Measurements from ENCODE around the gene ADAD2.

Gene ADAD2

DNA sequence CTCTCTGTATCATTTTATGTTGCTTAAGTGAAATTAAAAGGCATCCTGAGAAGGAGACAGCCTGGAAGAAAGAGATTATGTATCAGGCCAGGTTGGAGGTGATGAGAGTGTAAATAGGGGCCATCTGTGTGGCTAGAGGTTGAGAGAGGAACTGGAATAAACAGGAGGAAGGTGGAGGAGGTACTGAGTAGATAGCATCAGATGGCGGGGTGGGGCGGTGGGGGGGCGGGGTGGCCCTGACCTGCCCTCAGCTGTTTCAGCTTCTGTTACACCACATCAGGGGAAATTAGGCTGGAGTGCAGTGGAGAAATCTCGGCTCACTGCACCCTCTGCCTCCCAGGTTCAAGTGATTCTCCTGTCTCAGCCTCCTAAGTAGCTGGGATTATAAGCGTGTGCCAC lies 55.7 kb downstream of the ADAD2 start:
- no peak for DNase-seq (ENCODE audit: low spot score)
